ENCODE measurements around the gene CACNA1H.

- TF ChIP-seq, protein P1, sequence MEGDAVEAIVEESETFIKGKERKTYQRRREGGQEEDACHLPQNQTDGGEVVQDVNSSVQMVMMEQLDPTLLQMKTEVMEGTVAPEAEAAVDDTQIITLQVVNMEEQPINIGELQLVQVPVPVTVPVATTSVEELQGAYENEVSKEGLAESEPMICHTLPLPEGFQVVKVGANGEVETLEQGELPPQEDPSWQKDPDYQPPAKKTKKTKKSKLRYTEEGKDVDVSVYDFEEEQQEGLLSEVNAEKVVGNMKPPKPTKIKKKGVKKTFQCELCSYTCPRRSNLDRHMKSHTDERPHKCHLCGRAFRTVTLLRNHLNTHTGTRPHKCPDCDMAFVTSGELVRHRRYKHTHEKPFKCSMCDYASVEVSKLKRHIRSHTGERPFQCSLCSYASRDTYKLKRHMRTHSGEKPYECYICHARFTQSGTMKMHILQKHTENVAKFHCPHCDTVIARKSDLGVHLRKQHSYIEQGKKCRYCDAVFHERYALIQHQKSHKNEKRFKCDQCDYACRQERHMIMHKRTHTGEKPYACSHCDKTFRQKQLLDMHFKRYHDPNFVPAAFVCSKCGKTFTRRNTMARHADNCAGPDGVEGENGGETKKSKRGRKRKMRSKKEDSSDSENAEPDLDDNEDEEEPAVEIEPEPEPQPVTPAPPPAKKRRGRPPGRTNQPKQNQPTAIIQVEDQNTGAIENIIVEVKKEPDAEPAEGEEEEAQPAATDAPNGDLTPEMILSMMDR (IDR thresholded peaks at IDR 0.05) = no peak
- TF ChIP-seq ZFX (IDR thresholded peaks at IDR 0.05; ENCODE audit: borderline replicate concordance) = no peak
Measured at GRCh38 chr16:1117176-1117900, 35.6 kb upstream of the CACNA1H start.
